ENCODE data around the gene LYPD5.

DNA sequence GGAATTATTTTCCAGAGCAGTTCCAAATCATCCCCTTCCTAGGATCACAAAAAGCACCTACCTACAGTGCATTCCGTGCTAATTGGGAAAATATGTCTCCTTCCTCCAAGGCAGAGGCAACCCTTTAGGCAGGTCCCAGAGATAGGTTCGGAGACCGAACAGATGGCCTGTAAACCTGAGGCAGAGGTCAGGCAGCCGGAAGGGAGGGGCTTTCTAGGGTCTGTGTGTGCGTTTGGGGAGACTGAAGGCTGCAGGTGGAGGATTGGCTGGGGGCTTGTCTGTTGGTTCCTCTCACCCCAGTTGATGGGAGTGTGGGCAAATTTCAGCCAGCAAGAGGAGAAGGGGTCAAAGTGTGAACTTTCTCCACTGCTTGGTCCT lies 28.5 kb downstream of the LYPD5 start:
- no peak for TF ChIP-seq POLR2A (IDR thresholded peaks at IDR 0.05)
- TF ChIP-seq, protein P1, sequence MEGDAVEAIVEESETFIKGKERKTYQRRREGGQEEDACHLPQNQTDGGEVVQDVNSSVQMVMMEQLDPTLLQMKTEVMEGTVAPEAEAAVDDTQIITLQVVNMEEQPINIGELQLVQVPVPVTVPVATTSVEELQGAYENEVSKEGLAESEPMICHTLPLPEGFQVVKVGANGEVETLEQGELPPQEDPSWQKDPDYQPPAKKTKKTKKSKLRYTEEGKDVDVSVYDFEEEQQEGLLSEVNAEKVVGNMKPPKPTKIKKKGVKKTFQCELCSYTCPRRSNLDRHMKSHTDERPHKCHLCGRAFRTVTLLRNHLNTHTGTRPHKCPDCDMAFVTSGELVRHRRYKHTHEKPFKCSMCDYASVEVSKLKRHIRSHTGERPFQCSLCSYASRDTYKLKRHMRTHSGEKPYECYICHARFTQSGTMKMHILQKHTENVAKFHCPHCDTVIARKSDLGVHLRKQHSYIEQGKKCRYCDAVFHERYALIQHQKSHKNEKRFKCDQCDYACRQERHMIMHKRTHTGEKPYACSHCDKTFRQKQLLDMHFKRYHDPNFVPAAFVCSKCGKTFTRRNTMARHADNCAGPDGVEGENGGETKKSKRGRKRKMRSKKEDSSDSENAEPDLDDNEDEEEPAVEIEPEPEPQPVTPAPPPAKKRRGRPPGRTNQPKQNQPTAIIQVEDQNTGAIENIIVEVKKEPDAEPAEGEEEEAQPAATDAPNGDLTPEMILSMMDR (IDR thresholded peaks at IDR 0.05), result no peak

Measured in testis (tissue), 2 donors.